ENCODE data around the gene NTRK3.
"Not testable (repeated sequence)": the region's sequence is repeated elsewhere in the genome, so short reads cannot be mapped to it uniquely, and the experiment has no call there.

The NTRK3 gene

GRCh38 chr15:88080616-88081015 lies 175.9 kb downstream of the NTRK3 start:
- no peak for DNase-seq (ENCODE audit: low read depth in 2 of 2, low spot score in 1 of 2)

DNA sequence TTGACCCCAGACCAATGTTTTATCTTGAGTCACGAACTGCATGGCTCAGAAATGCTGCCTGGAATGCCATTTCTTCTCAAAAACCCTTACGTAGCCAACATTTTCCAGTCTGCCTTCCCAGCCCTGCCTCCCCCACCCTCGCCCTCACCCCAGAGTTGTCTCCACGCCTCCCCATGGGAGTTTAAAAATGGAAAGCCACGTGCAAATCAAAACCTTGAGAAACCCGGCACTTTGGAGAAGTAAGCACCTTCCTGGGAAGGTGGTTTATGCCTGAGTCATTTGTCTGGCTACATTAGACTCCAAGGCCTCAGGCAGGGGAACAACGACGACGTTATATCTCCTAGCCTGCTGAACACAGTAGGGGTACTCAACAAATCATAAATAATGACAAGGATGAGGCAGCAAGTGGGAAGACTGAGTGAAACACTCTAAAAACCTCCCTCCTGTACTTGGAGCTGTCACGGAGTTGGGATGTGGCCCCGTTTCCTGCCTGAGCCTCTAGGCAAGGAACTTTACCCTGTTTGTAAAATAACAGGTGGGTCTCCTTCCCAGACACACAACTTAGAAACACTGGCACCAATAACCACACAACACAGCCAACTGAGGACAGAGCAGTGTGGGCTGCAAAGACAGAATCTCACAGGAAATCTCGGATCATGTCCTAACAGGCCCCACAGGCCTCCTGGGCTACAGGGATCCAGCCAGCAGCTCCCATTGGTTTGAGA lies 179.1 kb downstream of the NTRK3 start:
- DNase-seq (ENCODE audit: low read depth in 2 of 2, low spot score in 1 of 2), result no peak

DNA sequence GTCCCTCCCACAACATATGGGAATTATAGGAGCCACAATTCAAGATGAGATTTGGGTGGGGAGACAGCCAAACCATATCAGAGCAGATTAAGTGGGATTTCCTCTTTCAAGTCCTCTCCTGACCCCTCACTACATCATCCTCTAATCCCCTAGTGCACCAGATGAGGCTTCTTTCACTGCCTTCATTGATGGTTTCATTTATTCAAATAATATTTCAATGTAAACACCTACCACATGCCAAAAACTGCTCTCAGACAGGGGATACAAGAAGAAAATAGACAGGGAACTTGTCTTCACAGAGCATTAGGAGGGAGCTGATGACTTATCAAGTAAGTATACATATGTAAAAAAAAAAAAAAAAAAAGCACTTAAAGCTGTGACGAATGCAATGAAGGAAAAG lies 180.2 kb downstream of the NTRK3 start:
- no peak for DNase-seq (ENCODE audit: low read depth in 2 of 2, low spot score in 1 of 2)

DNA sequence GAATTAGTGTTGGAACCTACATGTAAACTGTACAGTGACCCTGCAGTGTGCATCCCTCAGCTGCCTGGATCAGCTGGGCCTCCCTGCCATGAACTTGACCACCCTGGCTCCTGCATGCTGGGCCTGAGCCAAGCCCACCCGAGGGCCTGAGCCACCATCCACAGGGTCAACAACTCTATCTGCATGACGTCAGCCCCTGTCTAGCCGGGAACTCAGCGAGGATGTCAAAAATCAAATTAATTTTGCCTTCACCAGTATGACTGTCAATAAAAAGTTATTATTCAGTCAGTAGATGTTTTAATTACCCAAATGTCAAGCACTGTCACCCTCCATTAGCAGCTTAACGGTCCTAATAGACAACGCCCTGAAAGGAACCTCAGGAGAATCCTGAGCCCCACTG lies 181.4 kb downstream of the NTRK3 start:
- no peak for DNase-seq (ENCODE audit: low read depth in 2 of 2, low spot score in 1 of 2)

DNA sequence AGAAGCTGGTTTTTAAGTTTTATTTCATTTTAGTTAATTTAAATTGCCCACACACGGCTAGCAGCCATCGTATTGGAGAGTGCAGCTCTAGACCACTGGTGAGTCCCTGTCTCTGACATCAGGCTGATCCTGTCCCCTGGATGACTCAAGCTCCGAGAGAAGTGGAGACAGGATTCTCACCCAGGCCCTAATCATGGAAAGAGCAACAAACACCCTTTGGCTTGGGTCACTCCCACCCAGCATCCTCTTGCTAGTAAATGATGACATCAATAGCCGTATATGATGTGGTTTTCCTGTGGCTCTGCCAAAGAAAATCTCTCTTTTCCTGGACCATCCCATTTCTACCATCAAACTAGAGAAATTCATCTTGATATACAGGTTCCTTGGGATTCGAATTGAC lies 182.2 kb downstream of the NTRK3 start:
- no peak for DNase-seq (ENCODE audit: low read depth in 2 of 2, low spot score in 1 of 2)

- no peak for DNase-seq (ENCODE audit: low read depth in 2 of 2, low spot score in 1 of 2)
Measured at GRCh38 chr15:88073391-88073691, 183.2 kb downstream of the NTRK3 start.

- no peak for DNase-seq (ENCODE audit: low read depth in 2 of 2, low spot score in 1 of 2)
Measured at GRCh38 chr15:88072598-88073390, 183.7 kb downstream of the NTRK3 start.

DNA sequence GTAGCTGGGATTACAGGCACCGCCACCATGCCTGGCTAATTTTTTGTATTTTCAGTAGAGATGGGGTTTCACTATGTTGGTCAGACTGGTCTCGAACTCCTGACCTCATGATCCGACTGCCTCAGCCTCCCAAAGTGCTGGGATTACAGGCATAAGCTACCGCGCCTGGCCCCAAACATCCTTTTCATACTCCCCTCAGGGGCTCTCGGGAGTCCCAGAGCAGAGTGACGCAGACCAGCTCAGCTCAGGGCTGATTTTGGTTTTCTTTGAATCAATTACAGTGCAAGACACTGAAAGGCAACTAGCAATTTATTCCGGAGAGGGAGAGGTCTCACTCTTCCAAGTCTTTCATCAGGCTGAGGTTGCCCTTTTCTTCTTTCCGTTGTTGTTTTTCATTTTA lies 184.4 kb downstream of the NTRK3 start:
- not testable (repeated sequence) for DNase-seq (ENCODE audit: low read depth in 2 of 2, low spot score in 1 of 2)

- no peak for DNase-seq (ENCODE audit: low read depth in 2 of 2, low spot score in 1 of 2)
Measured at GRCh38 chr15:88071141-88071540, 185.4 kb downstream of the NTRK3 start.

DNA sequence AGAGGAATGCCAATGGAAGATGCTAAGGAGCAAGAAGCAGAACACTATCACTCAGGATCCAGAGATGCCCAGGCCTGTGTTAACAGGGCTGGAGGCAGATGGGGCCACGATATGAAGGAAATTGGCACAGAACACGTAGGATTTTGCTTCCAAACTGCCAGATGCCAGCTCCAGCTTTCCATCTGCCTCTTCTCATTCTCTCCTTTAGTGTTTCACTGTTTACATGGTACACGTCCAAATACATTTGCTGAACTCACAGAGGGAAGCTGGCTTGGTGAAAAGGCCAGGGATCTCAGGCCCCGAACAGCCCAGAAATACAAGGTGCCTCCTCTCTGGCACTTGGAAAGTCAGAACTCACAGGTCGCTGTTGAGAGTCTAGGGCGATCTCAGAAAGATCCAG lies 187.0 kb downstream of the NTRK3 start:
- no peak for DNase-seq (ENCODE audit: low read depth in 2 of 2, low spot score in 1 of 2)

DNA sequence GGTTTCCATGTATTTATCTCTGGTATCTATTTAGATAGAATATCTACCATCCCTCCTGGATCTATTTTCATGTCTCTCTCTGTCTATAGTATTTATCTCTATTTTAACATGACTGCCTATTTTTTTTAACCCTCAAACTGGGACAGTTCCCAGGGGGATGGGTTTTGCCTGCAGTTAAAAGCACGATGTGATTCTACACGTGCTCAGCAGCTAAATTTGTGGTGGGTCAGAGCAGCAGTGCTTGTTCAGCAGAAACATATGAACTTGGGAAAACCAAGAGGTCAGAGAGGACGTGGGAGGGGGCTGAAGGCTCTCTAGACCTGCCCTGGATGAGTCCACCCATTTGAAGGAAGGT lies 189.2 kb downstream of the NTRK3 start:
- DNase-seq (ENCODE audit: low read depth in 2 of 2, low spot score in 1 of 2), result no peak

GRCh38 chr15:88066636-88067330 lies 189.8 kb downstream of the NTRK3 start:
- DNase-seq (ENCODE audit: low read depth in 2 of 2, low spot score in 1 of 2), result no peak

DNA sequence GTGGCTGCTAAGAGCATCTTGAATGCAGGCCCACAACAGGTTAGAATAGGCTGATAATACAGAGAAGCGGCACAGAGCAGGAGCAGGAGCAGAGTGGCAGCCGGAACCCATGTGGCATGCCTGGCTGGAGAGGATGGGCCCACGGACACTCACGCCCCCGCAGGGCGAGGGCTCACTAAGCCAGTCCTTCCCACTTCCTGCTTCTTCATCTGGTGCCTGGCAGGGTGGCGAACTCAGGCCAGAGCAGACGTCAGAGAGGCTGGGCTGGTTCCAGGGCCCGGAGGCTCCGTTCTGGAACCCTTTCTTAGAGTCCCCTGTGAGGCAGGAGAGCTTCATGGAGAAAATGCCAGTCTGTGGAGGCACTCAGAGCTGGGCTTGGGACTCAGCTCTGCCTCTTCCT lies 195.1 kb downstream of the NTRK3 start:
- DNase-seq (ENCODE audit: low read depth in 2 of 2, low spot score in 1 of 2), result no peak

DNA sequence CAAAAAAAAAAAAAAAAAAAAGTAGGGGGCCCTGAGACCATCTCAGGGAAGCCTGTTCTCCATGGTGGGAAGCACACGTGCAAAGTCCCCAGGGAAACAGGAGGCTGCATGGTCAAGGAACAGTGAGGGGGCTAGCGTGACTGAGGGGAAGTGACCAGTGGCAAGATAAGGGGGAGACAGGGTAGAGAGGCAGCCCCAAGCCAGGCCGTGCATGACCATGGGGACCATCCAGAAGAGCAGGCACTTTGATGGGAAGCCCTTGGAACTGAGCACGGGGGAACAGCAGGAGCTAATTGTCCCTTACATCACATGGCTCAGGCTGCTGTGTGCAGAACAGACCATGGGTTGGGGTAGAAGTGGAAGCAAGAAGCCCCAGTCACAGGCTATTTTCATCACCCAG lies 196.2 kb downstream of the NTRK3 start:
- DNase-seq (ENCODE audit: low read depth in 2 of 2, low spot score in 1 of 2), result no peak

DNA sequence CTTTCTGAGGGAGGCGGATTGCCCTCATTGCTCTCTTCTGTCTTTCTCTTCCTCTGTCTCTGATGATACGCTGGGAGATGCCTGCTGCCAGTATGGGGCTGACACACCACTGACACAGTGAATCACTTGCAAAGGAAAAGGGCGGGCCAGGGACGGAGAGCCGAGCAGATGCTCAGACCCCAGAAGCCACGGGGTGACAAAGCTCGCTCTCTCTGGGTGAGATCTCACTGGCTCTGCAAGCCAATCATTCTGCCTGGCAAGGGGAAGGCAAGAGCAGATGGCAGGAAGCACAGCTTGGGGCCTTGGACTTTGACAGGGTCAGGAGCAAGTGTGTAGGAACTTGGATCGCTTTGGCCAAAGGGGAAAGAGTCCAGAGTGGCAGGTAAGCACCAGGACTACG lies 198.7 kb downstream of the NTRK3 start:
- DNase-seq (ENCODE audit: low read depth in 2 of 2, low spot score in 1 of 2), result no peak

GRCh38 chr15:88049506-88049905 lies 207.0 kb downstream of the NTRK3 start:
- DNase-seq (ENCODE audit: low read depth in 2 of 2, low spot score in 1 of 2), result no peak

DNA sequence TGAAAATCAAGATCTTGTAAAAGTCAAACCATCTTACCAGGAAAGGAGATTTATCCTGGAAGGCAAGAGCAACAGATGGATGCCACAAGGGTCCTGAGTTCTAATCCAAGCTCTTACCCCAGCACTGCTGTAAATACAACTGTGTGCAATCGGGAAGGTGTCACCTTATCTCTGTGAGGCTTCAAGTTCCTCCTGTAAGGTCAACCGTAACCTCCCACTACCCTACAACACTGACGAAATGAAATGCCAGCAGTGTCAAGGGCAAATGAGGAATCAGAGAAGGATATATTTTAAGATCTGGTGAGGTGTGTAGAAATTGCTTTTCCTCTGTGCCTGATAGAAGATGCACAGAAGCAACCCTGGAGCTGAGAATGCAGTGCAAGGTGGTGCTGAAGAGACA lies 207.8 kb downstream of the NTRK3 start:
- no peak for DNase-seq (ENCODE audit: low read depth in 2 of 2, low spot score in 1 of 2)

GRCh38 chr15:88048237-88048636 lies 208.3 kb downstream of the NTRK3 start:
- DNase-seq (ENCODE audit: low read depth in 2 of 2, low spot score in 1 of 2), result no peak

DNA sequence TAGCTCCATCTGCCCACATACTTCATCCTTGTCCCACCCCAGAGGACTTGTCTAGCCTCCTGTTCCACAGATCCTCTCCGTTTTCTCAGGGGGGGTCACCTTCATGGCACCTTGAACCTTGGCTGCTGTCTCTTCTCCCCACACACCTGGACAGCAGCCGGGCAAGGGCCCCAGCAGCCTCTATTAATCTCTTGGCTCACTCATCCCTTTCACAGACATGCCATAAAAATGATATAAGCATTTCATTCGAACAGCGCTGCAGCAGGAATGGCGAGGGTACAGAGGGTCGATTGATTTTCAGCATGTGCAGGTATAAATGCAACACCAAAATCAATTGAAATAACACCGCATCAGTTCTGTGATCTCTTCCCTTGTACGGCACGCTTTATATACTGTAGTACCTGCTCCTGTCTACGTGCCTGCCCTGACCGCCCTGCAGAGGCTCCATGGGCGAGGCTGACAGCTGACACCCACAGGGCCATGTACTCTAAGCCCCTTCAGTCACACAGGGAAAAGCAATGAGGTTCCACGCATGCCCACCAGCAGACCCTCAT lies 209.9 kb downstream of the NTRK3 start:
- DNase-seq (ENCODE audit: low read depth in 2 of 2, low spot score in 1 of 2), result no peak

DNA sequence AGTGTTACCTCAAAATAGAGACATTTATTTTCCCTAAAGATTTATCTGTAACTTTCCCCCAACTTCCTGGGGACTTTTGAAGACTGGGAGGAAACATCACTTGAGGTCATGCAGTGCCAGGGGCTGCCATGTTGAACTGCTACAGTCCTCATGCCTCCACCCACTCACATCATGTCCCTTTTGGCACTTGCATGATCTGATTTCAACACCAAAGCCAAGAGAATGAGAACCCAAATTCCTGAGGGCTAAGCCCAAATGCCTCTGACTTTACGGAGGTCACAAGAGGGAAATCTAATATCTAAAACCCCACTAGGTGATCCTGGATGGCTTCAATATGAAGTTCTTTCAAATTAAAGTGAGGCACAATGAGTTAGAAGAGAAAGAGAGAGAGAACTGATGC lies 213.1 kb downstream of the NTRK3 start:
- no peak for DNase-seq (ENCODE audit: low read depth in 2 of 2, low spot score in 1 of 2)

- no peak for DNase-seq (ENCODE audit: low read depth in 2 of 2, low spot score in 1 of 2)
Measured at GRCh38 chr15:88042047-88042446, 214.5 kb downstream of the NTRK3 start.

- no peak for DNase-seq (ENCODE audit: low read depth in 2 of 2, low spot score in 1 of 2)
Measured at GRCh38 chr15:88040516-88040915, 216.0 kb downstream of the NTRK3 start.

Data from stimulated activated CD8-positive, alpha-beta memory T cell treated with anti-CD3 and anti-CD28 coated beads, Interleukin-4, amount 100 ng/mL, for 1 hour (primary cell).